ENCODE data around the gene SIL1.

Gene SIL1

GRCh38 chr5:139104577-139105276 lies 93.4 kb downstream of the SIL1 start:
- TF ChIP-seq CTCF (conservative IDR thresholded peaks at IDR 0.05; ENCODE audit: control insufficient read depth, insufficient read depth, low read depth, low read length), result no peak
- DNase-seq (ENCODE audit: low read depth), result peak; percentile 97
- peak overlapping the region; percentile 23 for H3K4me3 ChIP-seq (ENCODE audit: control insufficient read depth, low read depth, low read length)

GRCh38 chr5:139103762-139104161 lies 94.4 kb downstream of the SIL1 start:
- no peak for DNase-seq (ENCODE audit: low read depth)
- no peak for TF ChIP-seq CTCF (conservative IDR thresholded peaks at IDR 0.05; ENCODE audit: control insufficient read depth, insufficient read depth, low read depth, low read length)
- no peak overlapping the region for H3K4me3 ChIP-seq (ENCODE audit: control insufficient read depth, low read depth, low read length)

- no peak for TF ChIP-seq CTCF (conservative IDR thresholded peaks at IDR 0.05; ENCODE audit: control insufficient read depth, insufficient read depth, low read depth, low read length)
- peak; percentile 76 for DNase-seq (ENCODE audit: low read depth)
- no peak overlapping the region for H3K4me3 ChIP-seq (ENCODE audit: control insufficient read depth, low read depth, low read length)
These were observed 97.3 kb downstream of the SIL1 start for GRCh38 chr5:139100825-139101224.

GRCh38 chr5:139094154-139095131 lies 103.7 kb downstream of the SIL1 start:
- TF ChIP-seq CTCF (conservative IDR thresholded peaks at IDR 0.05; ENCODE audit: control insufficient read depth, insufficient read depth, low read depth, low read length), result no peak
- no peak for DNase-seq (ENCODE audit: low read depth)
- H3K4me3 ChIP-seq (ENCODE audit: control insufficient read depth, low read depth, low read length), result no peak overlapping the region

- no peak for TF ChIP-seq CTCF (conservative IDR thresholded peaks at IDR 0.05; ENCODE audit: control insufficient read depth, insufficient read depth, low read depth, low read length)
- DNase-seq (ENCODE audit: low read depth), result no peak
These were observed 105.3 kb downstream of the SIL1 start for GRCh38 chr5:139092741-139093343.

GRCh38 chr5:139091439-139092156 lies 106.6 kb downstream of the SIL1 start:
- peak; percentile 36 for DNase-seq (ENCODE audit: low read depth)
- TF ChIP-seq CTCF (conservative IDR thresholded peaks at IDR 0.05; ENCODE audit: control insufficient read depth, insufficient read depth, low read depth, low read length), result peak; percentile 6
- no peak overlapping the region for H3K4me3 ChIP-seq (ENCODE audit: control insufficient read depth, low read depth, low read length)

More at GRCh38 chr5:139092741-139093343, 105.3 kb downstream of the SIL1 start:
- H3K4me3 ChIP-seq (ENCODE audit: control insufficient read depth, low read depth, low read length), result no peak overlapping the region

Data from fibroblast of mammary gland (primary cell).